HepG2 (cell line): ENCODE measurements around the gene CENPB. TPM values are rescaled to one million over a fixed set of nuclear protein-coding genes. Genes with fewer than 3 reads are reported as not detected.

Source experiments
- ATAC-seq: fragments of 200-7000 bp; cut with Tn5 transposase; 3 replicates; pipeline ENCODE4 v1.9.1; 2020; ENCODE audit warnings: mild to moderate bottlenecking, moderate library complexity
- BruUV-seq: library from RNA; stranded (reverse); fragments of 400-500 nt; replicated peaks from 2 replicates; lab custom pipeline; 2021; lab: Mats Ljungman, UMichigan
- CTCF ChIA-PET: fragments of 300-600 bp; formaldehyde crosslinking; extraction: SDS; loops from one replicate; lab custom pipeline; 2021; ENCODE audit warnings: low total read pairs, inconsistent platforms, low intra/inter-chr PET ratio; lab: Yijun Ruan, JAX
- POLR2A ChIA-PET: fragments of 350-600 bp; sonication (Branson Sonifier 250); formaldehyde crosslinking; loops from one replicate; lab custom pipeline; 2020; ENCODE audit warnings: antibody characterized with exemption, inconsistent platforms; lab: Yijun Ruan, JAX
- DNase-seq: peaks from one replicate; pipeline ENCODE4 v3.0.0-alpha.2; 2015; ENCODE audit warnings: low spot score
- FAIRE-seq: peaks from 3 replicates; lab custom pipeline; 2011; peaks lifted over from hg19 to GRCh38; lab: Jason Lieb, UNC
- H2AFZ ChIP-seq: one replicate; pipeline ENCODE4 v1.6.1; 2011; ENCODE audit warnings: low read length, inconsistent platforms
- H3K27ac ChIP-seq: fragments of 300-600 bp; 3 replicates; pipeline ENCODE4 v1.8.0; 2011; ENCODE audit warnings: mixed run types, mild to moderate bottlenecking, mixed read lengths, low read length, inconsistent platforms; ENCODE audit not compliant: insufficient read depth; ENCODE audit errors: extremely low read length
- H3K27me3 ChIP-seq, 2 experiments: fragments of 200-600 bp in 1 of 2; 2 replicates in 1 of 2; 3 replicates in 1 of 2; pipeline versions ENCODE4 v1.6.0 to v1.8.0; 2011; ENCODE audit warnings: low read length in 2 of 2, mild to moderate bottlenecking in 2 of 2, moderate library complexity in 2 of 2, inconsistent platforms in 1 of 2; ENCODE audit not compliant: insufficient read depth in 2 of 2, control insufficient read depth in 1 of 2
- H3K36me3 ChIP-seq, 2 experiments: fragments of 200-600 bp in 1 of 2; replicated peaks in 1 of 2; 2 replicates in 1 of 2; 3 replicates in 1 of 2; pipeline versions ENCODE4 v1.5.1 to v1.8.0; 2011; ENCODE audit warnings: low read length in 2 of 2, inconsistent platforms in 1 of 2; ENCODE audit not compliant: insufficient read depth in 2 of 2, control insufficient read depth in 1 of 2
- H3K4me1 ChIP-seq: 2 replicates; pipeline ENCODE4 v1.5.1; 2012; ENCODE audit warnings: low read length, inconsistent platforms; ENCODE audit not compliant: insufficient read depth
- H3K4me2 ChIP-seq: 2 replicates; pipeline ENCODE4 v1.6.0; 2011; ENCODE audit warnings: low read depth, low read length, inconsistent platforms
- H3K4me3 ChIP-seq, 3 experiments: fragments of 200-600 bp in 1 of 3; sonication (generic), shearing (Covaris generic) in 1 of 3; replicated peaks in 1 of 3; 2 replicates each; pipeline ENCODE4 v1.5.1; 2011 to 2016; ENCODE audit warnings: low read length in 3 of 3, inconsistent platforms in 2 of 3, low read depth in 2 of 3, mild to moderate bottlenecking in 2 of 3, control low read depth in 1 of 3, mixed read lengths in 1 of 3; ENCODE audit not compliant: insufficient read depth in 1 of 3
- H3K79me2 ChIP-seq: one replicate; pipeline ENCODE4 v1.6.1; 2011; ENCODE audit warnings: low read length, inconsistent platforms; ENCODE audit not compliant: insufficient read depth
- H3K9ac ChIP-seq: 2 replicates; pipeline ENCODE4 v1.6.0; 2011; ENCODE audit warnings: mild to moderate bottlenecking, low read depth, low read length, inconsistent platforms; ENCODE audit not compliant: insufficient read depth
- H3K9me3 ChIP-seq: 2 replicates; pipeline ENCODE4 v1.5.1; 2012; ENCODE audit warnings: mild to moderate bottlenecking, low read length
- H4K20me1 ChIP-seq: 2 replicates; pipeline ENCODE4 v1.6.0; 2011; ENCODE audit warnings: inconsistent platforms, mild to moderate bottlenecking, low read length, moderate library complexity; ENCODE audit not compliant: insufficient read depth
- JUNB ChIP-seq: sonication (generic); formaldehyde crosslinking; IDR thresholded peaks from 2 replicates; pipeline ENCODE4 v1.8.0; 2022; ENCODE audit warnings: missing genetic modification reagents, mild to moderate bottlenecking, borderline replicate concordance
- POLR2G ChIP-seq: fragments of 200-400 bp; formaldehyde crosslinking; IDR thresholded peaks from 2 replicates; pipeline ENCODE4 v1.6.1; 2018; ENCODE audit warnings: mild to moderate bottlenecking, low read depth, low read length, moderate library complexity
- ZC3H13 ChIP-seq: sonication (generic); formaldehyde crosslinking; IDR thresholded peaks from 2 replicates; pipeline ENCODE4 v1.8.1; 2023; ENCODE audit warnings: mild to moderate bottlenecking, missing genetic modification reagents, moderate library complexity
- ZNF275 ChIP-seq: sonication (generic); formaldehyde crosslinking; IDR thresholded peaks from 2 replicates; pipeline ENCODE4 v1.8.0; 2022; ENCODE audit warnings: missing genetic modification reagents, mild to moderate bottlenecking, inconsistent platforms, borderline replicate concordance
- ZNF709 ChIP-seq: sonication (generic); formaldehyde crosslinking; IDR thresholded peaks from 2 replicates; pipeline ENCODE4 v1.5.0; 2020; ENCODE audit warnings: mild to moderate bottlenecking, missing genetic modification reagents
- ZSCAN12 ChIP-seq: sonication (generic); formaldehyde crosslinking; IDR thresholded peaks from 2 replicates; pipeline ENCODE4 v1.9.0; 2021; ENCODE audit warnings: mild to moderate bottlenecking, missing genetic modification reagents
- WGBS: methylation state at CpG from one replicate; pipeline ENCODE4 v1.1.6; 2017; ENCODE audit warnings: low lambda C conversion rate; 5-methylcytosine and 5-hydroxymethylcytosine counted together
- in situ Hi-C: cut with HindIII; loops from 2 replicates; pipeline ENCODE4 v1.10.0; 2017; ENCODE audit warnings: low pct_unique_long_range_greater_than_20kb; ENCODE audit not compliant: extremely low pct_ligation_motif_present
- intact Hi-C: fragments of 100-400 bp; cut with micrococcal nuclease; formaldehyde crosslinking; loops from one replicate; pipeline ENCODE4 v1.10.0; 2022; ENCODE audit not compliant: unreplicated experiment
- polyA plus RNA-seq, 8 experiments: library from polyadenylated mRNA; depleted of rRNA in 3 of 8; stranded (reverse) in 7 of 8; unstranded in 1 of 8; fragments of >200 nt; fragmentation: Illumina TruSeq in 4 of 8; extraction: Trizol in 4 of 8; gene quantifications; 2 replicates each; pipeline versions ENCODE4 v1.2.1 to v1.2.3, GENCODE V29; 2011 to 2016; ENCODE audit warnings: low read depth in 4 of 8, missing spikeins in 1 of 8, mixed read lengths in 1 of 8; ENCODE audit not compliant: insufficient read depth in 1 of 8
- total RNA-seq, 5 experiments: library from RNA; depleted of rRNA; stranded (reverse); fragments of >200 nt; fragmentation: Illumina TruSeq; extraction: Trizol; gene quantifications; 2 replicates each; pipeline ENCODE4 v1.2.3, GENCODE V29; 2016; ENCODE audit warnings: low read depth in 1 of 5

Gene CENPB
- total and polyA plus RNA-seq, 2 of the 13 experiments (the other 11 are each of a cell fraction or from before 2014, with no cell fraction given): 10.4 to 54.5 TPM

DNA sequence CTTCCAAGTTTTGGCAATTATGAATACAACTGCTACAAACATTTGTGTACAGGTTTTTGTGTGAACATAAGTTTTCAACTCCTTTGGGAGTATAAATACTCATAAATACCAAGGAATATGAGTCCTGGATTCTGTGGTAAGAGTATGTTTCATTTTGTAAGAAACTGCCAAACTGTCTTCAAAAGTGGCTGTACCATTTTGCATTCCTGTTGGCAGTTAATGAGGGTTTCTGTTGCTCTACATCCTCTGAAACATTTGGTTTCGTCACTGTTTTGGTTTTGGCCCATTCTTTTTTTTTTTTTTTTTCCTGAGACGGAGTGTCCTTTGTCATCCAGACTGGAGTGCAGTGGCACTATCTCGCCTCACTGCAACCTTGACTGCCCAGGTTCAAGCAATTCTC lies 42.3 kb upstream of the CENPB start (continued):
- TF ChIP-seq ZSCAN12: no peak
- no peak for TF ChIP-seq JUNB (CRISPR knock-in tag)
- no peak for TF ChIP-seq ZC3H13 (CRISPR knock-in tag)
- TF ChIP-seq ZNF275 (CRISPR knock-in tag): no peak
- TF ChIP-seq, all 625 proteins: peak for 0

DNA sequence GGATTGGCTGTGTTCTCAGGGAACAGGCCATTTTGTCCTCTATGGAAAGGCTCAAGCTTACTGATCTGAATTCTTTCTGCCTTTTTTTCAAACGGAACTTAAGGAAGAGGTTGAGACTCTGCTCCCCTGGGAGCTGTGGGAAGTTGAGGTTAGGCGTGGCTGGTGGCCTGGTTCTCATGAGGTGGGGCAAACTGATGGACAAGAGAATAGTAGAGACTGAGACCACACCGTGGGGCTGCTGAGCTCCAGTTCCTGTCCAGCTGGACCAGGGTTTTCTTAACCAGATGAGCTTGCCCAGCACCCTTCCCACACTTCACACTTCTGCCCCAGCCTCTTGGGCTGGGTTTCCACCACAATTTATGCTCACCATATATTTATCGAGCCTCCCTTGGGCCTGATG lies 39.9 kb upstream of the CENPB start:
- peaks cover 9 to 23% of the 10 kb centered on the region in 2 experiments for H3K36me3 ChIP-seq
- ATAC-seq (no peak), FAIRE-seq (no peak), DNase-seq (no peak)
- in situ Hi-C loops: no loop called here
- H3K27ac ChIP-seq: no peak overlapping the region
- H3K27me3 ChIP-seq: no peaks in the 10 kb centered on the region
- peaks cover 7% of the 10 kb centered on the region for H3K4me1 ChIP-seq
- no peaks in the 10 kb centered on the region for H4K20me1 ChIP-seq
- no peak overlapping the region for H3K4me3 ChIP-seq
- TF ChIP-seq POLR2G (peak; percentile 12; the same call in 1 of the 2 replicates), ZNF709 (CRISPR knock-in tag) (no peak)
- ChIA-PET POLR2A (interaction anchor here (1.3 to 1.6 kb wide), 2 partner anchors 8 to 29 kb away, joined by 4 to 5 read pairs; no protein-coding TSS in a partner anchor), CTCF (no interaction called here)
- peaks cover 6% of the 10 kb centered on the region for H3K79me2 ChIP-seq
- no peak overlapping the region for H3K9ac ChIP-seq
- no peak overlapping the region for H2AFZ ChIP-seq
- no peak overlapping the region for H3K4me2 ChIP-seq
- no TSS peak for BruUV-seq
- intact Hi-C loops: no loop called here
- H3K9me3 ChIP-seq: no peaks in the 10 kb centered on the region
- WGBS: 91% methylated on average over 4 of the region's 4 CpGs
